H9 (cell line): ENCODE results near the gene FBXO34. TPM values are rescaled to one million over a fixed set of nuclear protein-coding genes. Genes with fewer than 3 reads are reported as not detected.
"Not testable (repeated sequence)": the region's sequence is repeated elsewhere in the genome, so short reads cannot be mapped to it uniquely, and the experiment has no call there.

Source experiments
- DNase-seq: peaks from one replicate; pipeline ENCODE4 v3.0.0-alpha.2; 2017
- H2AFZ ChIP-seq: one replicate; pipeline ENCODE4 v1.6.1; 2013; ENCODE audit warnings: mild to moderate bottlenecking, low read length, control low read depth, moderate library complexity
- H2AK5ac ChIP-seq: 2 replicates; pipeline ENCODE4 v1.6.1; 2013; ENCODE audit warnings: low read length, control low read depth, mixed read lengths; ENCODE audit not compliant: insufficient read length
- H2BK120ac ChIP-seq: one replicate; pipeline ENCODE4 v1.6.1; 2013; ENCODE audit warnings: low read depth, mild to moderate bottlenecking, low read length, control low read depth, inconsistent platforms; ENCODE audit not compliant: poor library complexity, severe bottlenecking
- H2BK12ac ChIP-seq: 2 replicates; pipeline ENCODE4 v1.6.1; 2013; ENCODE audit warnings: low read length, control low read depth, mixed read lengths, low read depth; ENCODE audit not compliant: insufficient read length
- H2BK15ac ChIP-seq: 2 replicates; pipeline ENCODE4 v1.6.1; 2013; ENCODE audit warnings: low read depth, low read length, control low read depth
- H2BK20ac ChIP-seq: one replicate; pipeline ENCODE4 v1.6.1; 2013; ENCODE audit warnings: low read depth, mild to moderate bottlenecking, low read length, control low read depth, inconsistent platforms; ENCODE audit not compliant: poor library complexity, severe bottlenecking
- H2BK5ac ChIP-seq: 2 replicates; pipeline ENCODE4 v1.6.1; 2013; ENCODE audit warnings: low read length, control low read depth, mixed read lengths; ENCODE audit not compliant: insufficient read length
- H3K14ac ChIP-seq: 2 replicates; pipeline ENCODE4 v1.6.1; 2013; ENCODE audit warnings: low read length, control low read depth; ENCODE audit not compliant: insufficient read depth
- H3K18ac ChIP-seq: 2 replicates; pipeline ENCODE4 v1.6.1; 2013; ENCODE audit warnings: low read depth, mild to moderate bottlenecking, mixed read lengths, low read length, control low read depth; ENCODE audit not compliant: insufficient read length
- H3K23ac ChIP-seq: 2 replicates; pipeline ENCODE4 v1.6.1; 2013; ENCODE audit warnings: low read length, control low read depth, mixed read lengths, low read depth; ENCODE audit not compliant: insufficient read length
- H3K23me2 ChIP-seq: 2 replicates; pipeline ENCODE4 v1.6.1; 2013; ENCODE audit warnings: low read depth, mild to moderate bottlenecking, mixed read lengths, low read length, control low read depth; ENCODE audit not compliant: insufficient read length, poor library complexity, severe bottlenecking
- H3K27ac ChIP-seq: 2 replicates; pipeline ENCODE4 v1.5.1; 2013; ENCODE audit warnings: low read length, control low read depth, mixed read lengths, low read depth; ENCODE audit not compliant: insufficient read length
- H3K27me3 ChIP-seq: 2 replicates; pipeline ENCODE4 v1.6.1; 2013; ENCODE audit warnings: low read length, control low read depth, inconsistent platforms; ENCODE audit not compliant: insufficient read depth
- H3K4ac ChIP-seq: 2 replicates; pipeline ENCODE4 v1.6.1; 2013; ENCODE audit warnings: low read depth, mild to moderate bottlenecking, control low read depth, inconsistent platforms, low read length, moderate library complexity
- H3K4me1 ChIP-seq: 2 replicates; pipeline ENCODE4 v1.6.1; 2013; ENCODE audit warnings: low read length, control low read depth, inconsistent platforms; ENCODE audit not compliant: insufficient read depth
- H3K4me2 ChIP-seq: 2 replicates; pipeline ENCODE4 v1.6.1; 2013; ENCODE audit warnings: low read length, control low read depth, mixed read lengths; ENCODE audit not compliant: insufficient read length, insufficient read depth
- H3K56ac ChIP-seq: 2 replicates; pipeline ENCODE4 v1.6.1; 2013; ENCODE audit warnings: low read depth, mild to moderate bottlenecking, mixed read lengths, low read length, control low read depth; ENCODE audit not compliant: insufficient read length
- H3K79me1 ChIP-seq: 2 replicates; pipeline ENCODE4 v1.6.1; 2013; ENCODE audit warnings: low read depth, mild to moderate bottlenecking, moderate library complexity, low read length, control low read depth, inconsistent platforms; ENCODE audit not compliant: insufficient read depth, poor library complexity, severe bottlenecking
- H3K79me2 ChIP-seq: 2 replicates; pipeline ENCODE4 v1.6.1; 2013; ENCODE audit warnings: low read length, control low read depth, inconsistent platforms; ENCODE audit not compliant: insufficient read depth
- H3K9ac ChIP-seq: 2 replicates; pipeline ENCODE4 v1.6.1; 2013; ENCODE audit warnings: low read length, control low read depth, mixed read lengths; ENCODE audit not compliant: insufficient read length; ENCODE audit errors: extremely low read depth
- H3K9me3 ChIP-seq: one replicate; pipeline ENCODE4 v1.6.1; 2013; ENCODE audit warnings: low read depth, low read length, inconsistent platforms; ENCODE audit not compliant: control insufficient read depth
- H3T11ph ChIP-seq: one replicate; pipeline ENCODE4 v1.6.1; 2013; ENCODE audit warnings: mild to moderate bottlenecking, low read length, control low read depth, inconsistent platforms
- H4K20me1 ChIP-seq: one replicate; pipeline ENCODE4 v1.6.1; 2013; ENCODE audit not compliant: control insufficient read depth, insufficient read length, insufficient read depth
- H4K5ac ChIP-seq: 2 replicates; pipeline ENCODE4 v1.6.1; 2013; ENCODE audit warnings: low read depth, mild to moderate bottlenecking, mixed read lengths, low read length, control low read depth; ENCODE audit not compliant: insufficient read length
- H4K8ac ChIP-seq: replicated peaks from 2 replicates; pipeline ENCODE4 v1.6.1; 2013; ENCODE audit warnings: low read length, control low read depth, mixed read lengths, low read depth; ENCODE audit not compliant: insufficient read length
- H4K91ac ChIP-seq: 2 replicates; pipeline ENCODE4 v1.6.1; 2013; ENCODE audit warnings: low read depth, mild to moderate bottlenecking, moderate library complexity, mixed read lengths, low read length, control low read depth; ENCODE audit not compliant: insufficient read length
- H3K27ac Mint-ChIP-seq, 3 experiments: 2 replicates in 2 of 3; 3 replicates in 1 of 3; pipeline ENCODE4 v1.8.0; 2020 to 2021; ENCODE audit warnings: mixed read lengths in 3 of 3, mild to moderate bottlenecking in 1 of 3, moderate library complexity in 1 of 3
- H3K27me3 Mint-ChIP-seq: 2 replicates; pipeline ENCODE4 v1.8.0; 2021; ENCODE audit warnings: low read depth, mild to moderate bottlenecking, moderate library complexity, mixed read lengths
- H3K36me3 Mint-ChIP-seq, 3 experiments: 2 replicates in 2 of 3; 3 replicates in 1 of 3; pipeline ENCODE4 v1.8.0; 2020 to 2021; ENCODE audit warnings: low read depth in 3 of 3, mixed read lengths in 3 of 3; ENCODE audit not compliant: insufficient read depth in 1 of 3
- H3K4me1 Mint-ChIP-seq, 2 experiments: 2 replicates each; pipeline ENCODE4 v1.8.0; 2020; ENCODE audit warnings: mixed read lengths in 2 of 2
- H3K4me3 Mint-ChIP-seq, 2 experiments: 2 replicates in 1 of 2; 3 replicates in 1 of 2; pipeline ENCODE4 v1.8.0; 2020 to 2021; ENCODE audit warnings: mild to moderate bottlenecking in 2 of 2, mixed read lengths in 2 of 2, moderate library complexity in 1 of 2
- H3K9me3 Mint-ChIP-seq, 2 experiments: 2 replicates in 1 of 2; 3 replicates in 1 of 2; pipeline ENCODE4 v1.8.0; 2020; ENCODE audit warnings: mild to moderate bottlenecking in 2 of 2, mixed read lengths in 2 of 2, moderate library complexity in 1 of 2
- WGBS: extraction: QIAGEN DNeasy Blood & Tissue Kit; methylation state at CpG from one replicate; pipeline ENCODE4 v1.1.7; 2013; ENCODE audit warnings: missing lambda C conversion rate, low lambda C conversion rate, mixed read lengths; ENCODE audit not compliant: insufficient read length; ENCODE audit errors: extremely low coverage; 5-methylcytosine and 5-hydroxymethylcytosine counted together
- total RNA-seq: library from RNA; stranded (reverse); gene quantifications from 2 replicates; pipeline ENCODE4 v1.2.1, GENCODE V29; 2021
- TF ChIP-seq, protein P1 (sequence below): fragments of 200-600 bp; sonication (generic); conservative IDR thresholded peaks from 3 replicates; pipeline ENCODE4 v1.8.0; 2021; ENCODE audit warnings: antibody characterized with exemption, mild to moderate bottlenecking

FBXO34 gene
- total RNA-seq, 1 experiment from 2014 or later, result 12.0 TPM

DNA sequence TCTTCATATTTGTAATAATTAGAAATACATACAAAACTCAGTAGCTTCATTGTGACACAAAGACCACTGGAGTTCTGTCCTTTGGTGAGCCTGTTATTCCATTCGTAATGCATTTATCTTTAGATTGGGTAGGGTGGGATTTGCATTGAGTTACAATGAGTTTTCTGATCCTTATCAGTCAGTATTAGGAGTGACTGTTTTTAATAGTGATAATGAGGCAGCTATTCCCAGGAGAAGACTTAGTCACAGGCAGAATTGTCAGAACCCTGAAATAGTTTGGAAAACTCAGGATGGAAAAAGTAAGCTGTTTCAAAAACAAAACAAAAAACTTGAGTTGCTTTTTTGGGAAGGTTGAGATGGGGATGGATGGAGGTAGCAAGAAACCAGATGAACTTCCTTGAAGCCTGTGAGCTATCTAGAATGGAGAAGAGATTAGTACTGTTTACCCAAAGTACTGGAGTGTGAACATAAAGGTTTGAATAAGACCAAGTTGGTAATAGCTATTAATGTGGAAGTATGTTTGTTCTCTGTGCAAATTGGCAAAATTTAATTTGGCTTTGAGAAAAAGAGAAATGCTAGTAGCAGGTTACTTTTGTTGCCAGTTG is 38.6 kb downstream of the FBXO34 start:
- no peak overlapping the region for H2AFZ ChIP-seq

DNA sequence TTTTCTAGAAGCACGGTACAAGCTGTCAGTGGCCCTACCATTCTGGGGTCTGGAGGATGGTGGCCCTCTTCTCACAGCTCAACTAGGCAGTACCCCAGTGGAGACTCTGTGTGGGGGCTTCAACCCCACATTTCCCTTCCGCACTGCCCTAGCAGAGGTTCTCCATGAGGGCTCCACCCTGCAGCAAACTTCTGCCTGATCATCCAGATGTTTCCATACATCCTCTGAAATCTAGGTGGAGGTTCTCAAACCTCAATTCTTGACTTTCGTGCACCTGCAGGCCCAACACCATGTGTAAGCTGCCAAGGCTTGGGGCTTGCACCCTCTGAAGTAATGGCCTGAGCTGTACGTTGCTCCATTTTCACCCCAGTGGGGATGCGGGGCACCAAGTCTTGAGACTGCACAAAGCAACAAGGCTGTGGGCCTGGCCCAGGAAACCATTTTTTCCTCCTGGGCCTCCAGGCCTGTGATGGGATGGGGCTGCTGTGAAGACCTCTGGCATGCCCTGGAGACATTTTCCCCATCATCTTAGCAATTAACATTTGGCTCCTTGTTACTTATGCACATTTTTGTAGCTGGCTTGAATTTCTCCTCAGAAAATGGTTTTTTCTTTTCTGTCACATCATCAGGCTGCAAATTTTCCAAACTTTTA is 41.3 kb downstream of the FBXO34 start:
- H3K9me3 Mint-ChIP-seq, result peaks cover 36 to 39% of the 10 kb centered on the region in 2 experiments
- not testable (repeated sequence) for H2AFZ ChIP-seq, H3K27me3 ChIP-seq, H4K20me1 ChIP-seq, H2BK12ac ChIP-seq, H3K18ac ChIP-seq, H4K8ac ChIP-seq, H3K4me1 Mint-ChIP-seq, H3K4me1 ChIP-seq, H2AK5ac ChIP-seq, H3K27ac ChIP-seq, DNase-seq, H3K23me2 ChIP-seq, H2BK20ac ChIP-seq, H3K4me3 Mint-ChIP-seq, H3K14ac ChIP-seq, H2BK15ac ChIP-seq, H3T11ph ChIP-seq, H3K4ac ChIP-seq, H3K4me2 ChIP-seq, H3K9ac ChIP-seq, H2BK120ac ChIP-seq, H2BK5ac ChIP-seq, H3K27me3 Mint-ChIP-seq, H4K91ac ChIP-seq, H3K79me2 ChIP-seq, H3K23ac ChIP-seq, H3K27ac Mint-ChIP-seq, H3K56ac ChIP-seq, H4K5ac ChIP-seq
- H3K9me3 ChIP-seq, result peaks cover 23% of the 10 kb centered on the region
- H3K79me1 ChIP-seq, result peaks cover 10% of the 10 kb centered on the region
- no CpG with 5 or more reads among the region's 5 CpGs for WGBS
- peaks cover 38 to 52% (median 40%) of the 10 kb centered on the region in 3 experiments for H3K36me3 Mint-ChIP-seq

More for the DNA sequence above, 38.6 kb downstream of the FBXO34 start:
- H3K23me2 ChIP-seq, result no peaks in the 10 kb centered on the region
- TF ChIP-seq, protein P1, sequence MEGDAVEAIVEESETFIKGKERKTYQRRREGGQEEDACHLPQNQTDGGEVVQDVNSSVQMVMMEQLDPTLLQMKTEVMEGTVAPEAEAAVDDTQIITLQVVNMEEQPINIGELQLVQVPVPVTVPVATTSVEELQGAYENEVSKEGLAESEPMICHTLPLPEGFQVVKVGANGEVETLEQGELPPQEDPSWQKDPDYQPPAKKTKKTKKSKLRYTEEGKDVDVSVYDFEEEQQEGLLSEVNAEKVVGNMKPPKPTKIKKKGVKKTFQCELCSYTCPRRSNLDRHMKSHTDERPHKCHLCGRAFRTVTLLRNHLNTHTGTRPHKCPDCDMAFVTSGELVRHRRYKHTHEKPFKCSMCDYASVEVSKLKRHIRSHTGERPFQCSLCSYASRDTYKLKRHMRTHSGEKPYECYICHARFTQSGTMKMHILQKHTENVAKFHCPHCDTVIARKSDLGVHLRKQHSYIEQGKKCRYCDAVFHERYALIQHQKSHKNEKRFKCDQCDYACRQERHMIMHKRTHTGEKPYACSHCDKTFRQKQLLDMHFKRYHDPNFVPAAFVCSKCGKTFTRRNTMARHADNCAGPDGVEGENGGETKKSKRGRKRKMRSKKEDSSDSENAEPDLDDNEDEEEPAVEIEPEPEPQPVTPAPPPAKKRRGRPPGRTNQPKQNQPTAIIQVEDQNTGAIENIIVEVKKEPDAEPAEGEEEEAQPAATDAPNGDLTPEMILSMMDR, result no peak
- no peak overlapping the region for H2AK5ac ChIP-seq
- H2BK5ac ChIP-seq, result no peak overlapping the region
- H4K8ac ChIP-seq, result no peak overlapping the region
- Mint-ChIP-seq H3K36me3 (peaks cover 37 to 44% (median 38%) of the 10 kb centered on the region in 3 experiments), H3K4me3 (no peak overlapping the region), H3K27me3 (no peaks in the 10 kb centered on the region), H3K27ac (no peak overlapping the region), H3K4me1 (peaks cover 27 to 28% of the 10 kb centered on the region in 2 experiments), H3K9me3 (peaks cover 36 to 39% of the 10 kb centered on the region in 2 experiments)
- H3K9me3 ChIP-seq, result peaks cover 23% of the 10 kb centered on the region
- no peak overlapping the region for H3K18ac ChIP-seq
- H4K5ac ChIP-seq, result no peak overlapping the region
- H4K91ac ChIP-seq, result no peak overlapping the region
- H3K79me1 ChIP-seq, result peaks cover 10% of the 10 kb centered on the region
- H2BK20ac ChIP-seq, result no peak overlapping the region
- DNase-seq, result no peak
- no CpG with 5 or more reads among the region's 1 CpG for WGBS
- no peaks in the 10 kb centered on the region for H4K20me1 ChIP-seq
- H3K4ac ChIP-seq, result no peak overlapping the region
- no peak overlapping the region for H3T11ph ChIP-seq
- H3K79me2 ChIP-seq, result no peaks in the 10 kb centered on the region
- no peak overlapping the region for H2BK15ac ChIP-seq
- no peaks in the 10 kb centered on the region for H3K27me3 ChIP-seq
- no peak overlapping the region for H2BK120ac ChIP-seq
- no peak overlapping the region for H3K27ac ChIP-seq
- no peak overlapping the region for H3K14ac ChIP-seq
- H3K9ac ChIP-seq, result no peak overlapping the region
- no peak overlapping the region for H3K23ac ChIP-seq
- no peak overlapping the region for H3K56ac ChIP-seq
- H3K4me2 ChIP-seq, result no peak overlapping the region
- H3K4me1 ChIP-seq, result peaks cover 4% of the 10 kb centered on the region; the same call in 1 of the 2 replicates
- H2BK12ac ChIP-seq, result no peak overlapping the region
